HEK293 (cell line): ENCODE results near the gene NAPB.

Source experiments
- CTCF ChIA-PET: fragments of 350-600 bp; formaldehyde crosslinking; extraction: SDS; loops from one replicate; lab custom pipeline; 2021; ENCODE audit warnings: antibody characterized with exemption; lab: Yijun Ruan, JAX
- POLR2A ChIA-PET: fragments of 300-600 bp; formaldehyde crosslinking; extraction: SDS; loops from one replicate; lab custom pipeline; 2020; ENCODE audit warnings: antibody characterized with exemption, inconsistent platforms; lab: Yijun Ruan, JAX
- H3K27ac ChIP-seq: fragments of 200-500 bp; sonication (Bioruptor generic); 2 replicates; pipeline ENCODE4 v1.5.1; 2014; ENCODE audit warnings: low read depth, low read length, control low read depth, inconsistent platforms; ENCODE audit errors: extremely low read depth
- H3K36me3 ChIP-seq, 2 experiments: fragments of 200-500 bp in 1 of 2; sonication (Bioruptor generic) in 1 of 2; 1 replicate in 1 of 2; 2 replicates in 1 of 2; pipeline ENCODE4 v1.5.1; 2014 to 2017; ENCODE audit warnings: inconsistent platforms in 2 of 2, low read length in 2 of 2; ENCODE audit not compliant: control insufficient read depth in 2 of 2, insufficient read depth in 1 of 2
- H3K4me1 ChIP-seq: fragments of 200-500 bp; sonication (Bioruptor generic); 2 replicates; pipeline ENCODE4 v1.5.1; 2014; ENCODE audit warnings: mild to moderate bottlenecking, low read length, inconsistent platforms; ENCODE audit not compliant: control insufficient read depth, insufficient read depth
- H3K4me3 ChIP-seq: 2 replicates; pipeline ENCODE4 v1.5.1; 2011; ENCODE audit warnings: low read depth, mild to moderate bottlenecking, control low read depth, low read length, moderate library complexity
- H3K9me3 ChIP-seq: fragments of 200-500 bp; sonication (Bioruptor generic); 2 replicates; pipeline ENCODE4 v1.5.1; 2014; ENCODE audit warnings: low read depth, low read length, inconsistent platforms; ENCODE audit not compliant: control insufficient read depth, insufficient read depth
- BCL11B ChIP-seq: fragments of 450-650 bp; formaldehyde crosslinking; IDR thresholded peaks from 2 replicates; pipeline ENCODE4 v1.5.1; 2016; ENCODE audit warnings: low read depth, missing biosample characterization, missing genetic modification characterization
- SP3 ChIP-seq: fragments of 450-650 bp; formaldehyde crosslinking; IDR thresholded peaks from 2 replicates; pipeline ENCODE4 v1.5.1; 2016; ENCODE audit warnings: missing biosample characterization, missing genetic modification characterization
- TRIM28 ChIP-seq: IDR thresholded peaks from 2 replicates; pipeline ENCODE4 v1.6.1; 2011; ENCODE audit warnings: low read length, control low read depth, borderline replicate concordance
- ZBTB20 ChIP-seq: fragments of 450-650 bp; formaldehyde crosslinking; IDR thresholded peaks from 2 replicates; pipeline ENCODE4 v1.5.1; 2016; ENCODE audit warnings: missing biosample characterization, missing genetic modification characterization
- ZFHX2 ChIP-seq: fragments of 450-650 bp; formaldehyde crosslinking; conservative IDR thresholded peaks from 2 replicates; pipeline ENCODE4 v1.5.1; 2016; ENCODE audit warnings: missing biosample characterization, missing genetic modification characterization
- ZFP37 ChIP-seq: fragments of 450-650 bp; formaldehyde crosslinking; IDR thresholded peaks from 2 replicates; pipeline ENCODE4 v1.5.1; 2016; ENCODE audit warnings: missing biosample characterization, missing genetic modification characterization
- ZNF24 ChIP-seq: fragments of 450-650 bp; formaldehyde crosslinking; IDR thresholded peaks from 2 replicates; pipeline ENCODE4 v1.5.1; 2016; ENCODE audit warnings: missing biosample characterization, missing genetic modification characterization
- ZNF266 ChIP-seq: fragments of 450-650 bp; formaldehyde crosslinking; IDR thresholded peaks from 2 replicates; pipeline ENCODE4 v1.5.1; 2016; ENCODE audit warnings: missing biosample characterization, missing genetic modification characterization, low read depth
- ZNF292 ChIP-seq: fragments of 450-650 bp; formaldehyde crosslinking; IDR thresholded peaks from 2 replicates; pipeline ENCODE4 v1.5.1; 2016; ENCODE audit warnings: low read depth, missing biosample characterization, missing genetic modification characterization, borderline replicate concordance
- ZNF341 ChIP-seq: fragments of 450-650 bp; formaldehyde crosslinking; IDR thresholded peaks from 2 replicates; pipeline ENCODE4; 2016; ENCODE audit warnings: low read depth, missing biosample characterization, missing genetic modification characterization
- ZNF350 ChIP-seq: fragments of 450-650 bp; formaldehyde crosslinking; IDR thresholded peaks from 2 replicates; pipeline ENCODE4 v1.5.0; 2017; ENCODE audit warnings: missing biosample characterization, mild to moderate bottlenecking, missing genetic modification characterization
- ZNF544 ChIP-seq: fragments of 450-650 bp; formaldehyde crosslinking; IDR thresholded peaks from 2 replicates; pipeline ENCODE4 v1.5.0; 2017; ENCODE audit warnings: missing biosample characterization, missing genetic modification characterization
- ZNF548 ChIP-seq: fragments of 450-650 bp; formaldehyde crosslinking; IDR thresholded peaks from 2 replicates; pipeline ENCODE4 v1.5.1; 2016; ENCODE audit warnings: missing biosample characterization, missing genetic modification characterization
- ZNF560 ChIP-seq: fragments of 450-650 bp; formaldehyde crosslinking; IDR thresholded peaks from 2 replicates; pipeline ENCODE4 v1.5.1; 2017; ENCODE audit warnings: missing biosample characterization, missing genetic modification characterization, borderline replicate concordance
- ZNF664 ChIP-seq: fragments of 450-650 bp; formaldehyde crosslinking; IDR thresholded peaks from 2 replicates; pipeline ENCODE4 v1.5.1; 2016; ENCODE audit warnings: missing biosample characterization, missing genetic modification characterization
- ZNF777 ChIP-seq: fragments of 450-650 bp; formaldehyde crosslinking; IDR thresholded peaks from 2 replicates; pipeline ENCODE4 v1.5.1; 2017; ENCODE audit warnings: missing biosample characterization, missing genetic modification characterization, borderline replicate concordance
- ZNF791 ChIP-seq: fragments of 450-650 bp; formaldehyde crosslinking; IDR thresholded peaks from 2 replicates; pipeline ENCODE4 v1.5.1; 2016; ENCODE audit warnings: missing biosample characterization, missing genetic modification characterization
- TF ChIP-seq, protein P1 (sequence below): fragments of 450-650 bp; formaldehyde crosslinking; IDR thresholded peaks from 2 replicates; pipeline ENCODE4 v1.5.1; 2016; ENCODE audit warnings: missing biosample characterization, missing genetic modification characterization, low read depth
- TF ChIP-seq, protein P2 (sequence below): fragments of 450-650 bp; IDR thresholded peaks from 2 replicates; pipeline ENCODE4 v1.5.1; 2018; ENCODE audit warnings: missing biosample characterization, missing genetic modification characterization
- TF ChIP-seq, protein P3 (sequence below): fragments of 450-650 bp; formaldehyde crosslinking; IDR thresholded peaks from 2 replicates; pipeline ENCODE4 v1.5.1; 2016; ENCODE audit warnings: missing biosample characterization, missing genetic modification characterization
- TF ChIP-seq, protein P4 (sequence below): fragments of 450-650 bp; formaldehyde crosslinking; IDR thresholded peaks from 2 replicates; pipeline ENCODE4 v1.5.1; 2016; ENCODE audit warnings: missing biosample characterization, missing genetic modification characterization
- TF ChIP-seq, protein P5 (sequence below): fragments of 450-650 bp; formaldehyde crosslinking; IDR thresholded peaks from 2 replicates; pipeline ENCODE4 v1.5.1; 2016; ENCODE audit warnings: missing biosample characterization, missing genetic modification characterization
- TF ChIP-seq, protein P6 (sequence below): fragments of 450-650 bp; formaldehyde crosslinking; IDR thresholded peaks from 2 replicates; pipeline ENCODE4 v1.5.1; 2016; ENCODE audit warnings: missing biosample characterization, missing genetic modification characterization
- TF ChIP-seq, protein P7 (sequence below): fragments of 450-650 bp; formaldehyde crosslinking; IDR thresholded peaks from 2 replicates; pipeline ENCODE4 v1.5.1; 2016; ENCODE audit warnings: missing biosample characterization, missing genetic modification characterization

NAPB gene

DNA sequence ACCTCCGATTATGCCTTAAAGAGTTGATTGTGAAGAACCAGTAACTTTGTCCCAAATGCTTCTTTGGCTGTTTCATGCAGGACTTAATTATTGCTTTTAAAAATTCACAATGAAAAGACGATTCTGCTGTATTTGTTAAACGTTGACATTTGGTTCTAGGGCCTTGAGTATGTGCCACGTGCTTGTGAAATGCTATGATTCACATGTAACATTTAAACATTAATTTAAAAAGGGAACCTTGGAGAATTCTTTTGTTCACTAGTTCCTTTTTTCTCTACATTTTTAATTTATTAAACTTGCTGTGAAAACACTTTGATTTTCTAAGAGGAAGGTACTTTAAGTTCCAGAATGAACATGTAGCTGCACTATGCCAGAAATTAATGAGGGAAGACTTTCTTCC, 49.8 kb downstream of the NAPB start (continued):
- TF ChIP-seq, protein P1, sequence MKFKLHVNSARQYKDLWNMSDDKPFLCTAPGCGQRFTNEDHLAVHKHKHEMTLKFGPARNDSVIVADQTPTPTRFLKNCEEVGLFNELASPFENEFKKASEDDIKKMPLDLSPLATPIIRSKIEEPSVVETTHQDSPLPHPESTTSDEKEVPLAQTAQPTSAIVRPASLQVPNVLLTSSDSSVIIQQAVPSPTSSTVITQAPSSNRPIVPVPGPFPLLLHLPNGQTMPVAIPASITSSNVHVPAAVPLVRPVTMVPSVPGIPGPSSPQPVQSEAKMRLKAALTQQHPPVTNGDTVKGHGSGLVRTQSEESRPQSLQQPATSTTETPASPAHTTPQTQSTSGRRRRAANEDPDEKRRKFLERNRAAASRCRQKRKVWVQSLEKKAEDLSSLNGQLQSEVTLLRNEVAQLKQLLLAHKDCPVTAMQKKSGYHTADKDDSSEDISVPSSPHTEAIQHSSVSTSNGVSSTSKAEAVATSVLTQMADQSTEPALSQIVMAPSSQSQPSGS (tag by site-specific recombination) = no peak
- TF ChIP-seq, protein P2, sequence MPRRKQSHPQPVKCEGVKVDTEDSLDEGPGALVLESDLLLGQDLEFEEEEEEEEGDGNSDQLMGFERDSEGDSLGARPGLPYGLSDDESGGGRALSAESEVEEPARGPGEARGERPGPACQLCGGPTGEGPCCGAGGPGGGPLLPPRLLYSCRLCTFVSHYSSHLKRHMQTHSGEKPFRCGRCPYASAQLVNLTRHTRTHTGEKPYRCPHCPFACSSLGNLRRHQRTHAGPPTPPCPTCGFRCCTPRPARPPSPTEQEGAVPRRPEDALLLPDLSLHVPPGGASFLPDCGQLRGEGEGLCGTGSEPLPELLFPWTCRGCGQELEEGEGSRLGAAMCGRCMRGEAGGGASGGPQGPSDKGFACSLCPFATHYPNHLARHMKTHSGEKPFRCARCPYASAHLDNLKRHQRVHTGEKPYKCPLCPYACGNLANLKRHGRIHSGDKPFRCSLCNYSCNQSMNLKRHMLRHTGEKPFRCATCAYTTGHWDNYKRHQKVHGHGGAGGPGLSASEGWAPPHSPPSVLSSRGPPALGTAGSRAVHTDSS (tag by site-specific recombination) = no peak
- TF ChIP-seq ZNF24 (tag by site-specific recombination) (no peak), TRIM28 (no peak), ZNF777 (no peak), SP3 (tag by site-specific recombination) (no peak), ZNF544 (tag by site-specific recombination) (no peak), ZNF664 (tag by site-specific recombination) (no peak)
- TF ChIP-seq, protein P3, sequence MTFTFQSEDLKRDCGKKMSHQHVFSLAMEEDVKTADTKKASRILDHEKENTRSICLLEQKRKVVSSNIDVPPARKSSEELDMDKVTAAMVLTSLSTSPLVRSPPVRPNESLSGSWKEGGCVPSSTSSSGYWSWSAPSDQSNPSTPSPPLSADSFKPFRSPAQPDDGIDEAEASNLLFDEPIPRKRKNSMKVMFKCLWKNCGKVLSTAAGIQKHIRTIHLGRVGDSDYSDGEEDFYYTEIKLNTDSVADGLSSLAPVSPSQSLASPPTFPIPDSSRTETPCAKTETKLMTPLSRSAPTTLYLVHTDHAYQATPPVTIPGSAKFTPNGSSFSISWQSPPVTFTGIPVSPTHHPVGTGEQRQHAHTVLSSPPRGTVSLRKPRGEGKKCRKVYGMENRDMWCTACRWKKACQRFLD (tag by site-specific recombination) = no peak

DNA sequence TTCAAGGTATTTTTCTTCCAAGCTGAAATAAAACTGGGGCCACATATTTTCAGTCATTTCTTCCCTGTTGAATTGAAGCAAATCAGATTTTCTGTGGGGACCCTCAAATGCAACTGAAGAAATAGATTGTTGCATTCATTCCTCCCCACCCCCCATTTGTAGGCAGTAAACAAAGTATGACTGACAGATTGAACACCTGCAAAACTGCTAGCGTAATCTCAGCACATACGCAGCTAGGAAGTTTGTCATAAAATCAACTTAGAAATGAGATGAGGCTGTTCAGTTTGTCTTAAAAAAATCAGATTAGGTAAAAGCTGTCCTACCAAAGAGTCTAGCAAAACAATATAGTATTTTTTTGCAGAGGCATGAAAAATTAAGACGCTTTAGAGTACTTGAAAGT, 50.4 kb downstream of the NAPB start:
- no peak for TF ChIP-seq ZNF560 (tag by site-specific recombination)
- TF ChIP-seq, protein P4, sequence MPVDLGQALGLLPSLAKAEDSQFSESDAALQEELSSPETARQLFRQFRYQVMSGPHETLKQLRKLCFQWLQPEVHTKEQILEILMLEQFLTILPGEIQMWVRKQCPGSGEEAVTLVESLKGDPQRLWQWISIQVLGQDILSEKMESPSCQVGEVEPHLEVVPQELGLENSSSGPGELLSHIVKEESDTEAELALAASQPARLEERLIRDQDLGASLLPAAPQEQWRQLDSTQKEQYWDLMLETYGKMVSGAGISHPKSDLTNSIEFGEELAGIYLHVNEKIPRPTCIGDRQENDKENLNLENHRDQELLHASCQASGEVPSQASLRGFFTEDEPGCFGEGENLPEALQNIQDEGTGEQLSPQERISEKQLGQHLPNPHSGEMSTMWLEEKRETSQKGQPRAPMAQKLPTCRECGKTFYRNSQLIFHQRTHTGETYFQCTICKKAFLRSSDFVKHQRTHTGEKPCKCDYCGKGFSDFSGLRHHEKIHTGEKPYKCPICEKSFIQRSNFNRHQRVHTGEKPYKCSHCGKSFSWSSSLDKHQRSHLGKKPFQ = no peak
- TF ChIP-seq ZNF350 (tag by site-specific recombination) = no peak
- TF ChIP-seq ZNF664 (tag by site-specific recombination) = no peak
- TF ChIP-seq, all 188 proteins: peak for 0
- Histone ChIP-seq H3K9me3 (no peaks in the 10 kb centered on the region; the same call in 1 of the 2 replicates), H3K4me1 (peaks cover 1% of the 10 kb centered on the region; the same call in 1 of the 2 replicates), H3K4me3 (no peak overlapping the region), H3K27ac (no peak overlapping the region), H3K36me3 (peaks cover 5 to 96% of the 10 kb centered on the region in 2 experiments)
- ChIA-PET POLR2A (interaction anchor here (0.7 kb wide), 1 partner anchor 10 kb away, joined by 4 read pairs; no protein-coding TSS in a partner anchor), CTCF (no interaction called here)

DNA sequence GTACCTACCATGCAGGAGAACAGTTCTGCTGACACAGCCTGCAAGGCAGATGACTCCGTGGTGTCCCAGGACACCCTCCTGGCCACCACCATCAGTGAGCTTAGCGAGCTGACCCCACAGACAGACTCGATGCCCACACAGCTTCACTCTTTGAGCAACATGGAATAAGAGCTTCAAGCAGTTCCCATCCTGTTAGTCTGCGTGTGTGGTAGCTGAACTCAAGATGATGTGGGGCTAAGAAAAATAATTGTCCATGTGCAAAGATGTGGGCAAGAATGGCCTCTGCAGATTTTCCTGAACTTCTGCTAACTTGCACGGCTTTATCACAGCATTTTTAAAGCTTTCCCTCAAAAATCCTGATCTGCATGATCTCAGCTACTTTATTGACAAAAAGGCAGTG, 51.0 kb downstream of the NAPB start:
- no peak overlapping the region for H3K27ac ChIP-seq
- CTCF ChIA-PET = interaction anchor here (0.6 kb wide), 1 partner anchor 76 kb away, joined by 3 read pairs; no protein-coding TSS in a partner anchor
- H3K4me1 ChIP-seq = peaks cover 2% of the 10 kb centered on the region; the same call in 1 of the 2 replicates
- POLR2A ChIA-PET = interaction anchor here (0.7 to 0.8 kb wide), 2 partner anchors 10 to 51 kb away, joined by 4 to 5 read pairs; partner anchors contain the start of gene NAPB
- H3K4me3 ChIP-seq = no peak overlapping the region
- H3K9me3 ChIP-seq = no peaks in the 10 kb centered on the region
- peaks cover under 1 to 96% of the 10 kb centered on the region in 2 experiments for H3K36me3 ChIP-seq
- TF ChIP-seq ZNF341 (tag by site-specific recombination) (no peak), ZFHX2 (tag by site-specific recombination) (no peak), ZBTB20 (tag by site-specific recombination) (no peak), ZNF292 (tag by site-specific recombination) (no peak), ZNF548 (no peak), ZNF791 (tag by site-specific recombination) (no peak), ZNF266 (tag by site-specific recombination) (no peak), BCL11B (tag by site-specific recombination) (no peak), ZFP37 (tag by site-specific recombination) (no peak)
- TF ChIP-seq, protein P5, sequence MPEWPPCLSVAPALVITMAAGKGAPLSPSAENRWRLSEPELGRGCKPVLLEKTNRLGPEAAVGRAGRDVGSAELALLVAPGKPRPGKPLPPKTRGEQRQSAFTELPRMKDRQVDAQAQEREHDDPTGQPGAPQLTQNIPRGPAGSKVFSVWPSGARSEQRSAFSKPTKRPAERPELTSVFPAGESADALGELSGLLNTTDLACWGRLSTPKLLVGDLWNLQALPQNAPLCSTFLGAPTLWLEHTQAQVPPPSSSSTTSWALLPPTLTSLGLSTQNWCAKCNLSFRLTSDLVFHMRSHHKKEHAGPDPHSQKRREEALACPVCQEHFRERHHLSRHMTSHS (tag by site-specific recombination) = no peak
- TF ChIP-seq, protein P6, sequence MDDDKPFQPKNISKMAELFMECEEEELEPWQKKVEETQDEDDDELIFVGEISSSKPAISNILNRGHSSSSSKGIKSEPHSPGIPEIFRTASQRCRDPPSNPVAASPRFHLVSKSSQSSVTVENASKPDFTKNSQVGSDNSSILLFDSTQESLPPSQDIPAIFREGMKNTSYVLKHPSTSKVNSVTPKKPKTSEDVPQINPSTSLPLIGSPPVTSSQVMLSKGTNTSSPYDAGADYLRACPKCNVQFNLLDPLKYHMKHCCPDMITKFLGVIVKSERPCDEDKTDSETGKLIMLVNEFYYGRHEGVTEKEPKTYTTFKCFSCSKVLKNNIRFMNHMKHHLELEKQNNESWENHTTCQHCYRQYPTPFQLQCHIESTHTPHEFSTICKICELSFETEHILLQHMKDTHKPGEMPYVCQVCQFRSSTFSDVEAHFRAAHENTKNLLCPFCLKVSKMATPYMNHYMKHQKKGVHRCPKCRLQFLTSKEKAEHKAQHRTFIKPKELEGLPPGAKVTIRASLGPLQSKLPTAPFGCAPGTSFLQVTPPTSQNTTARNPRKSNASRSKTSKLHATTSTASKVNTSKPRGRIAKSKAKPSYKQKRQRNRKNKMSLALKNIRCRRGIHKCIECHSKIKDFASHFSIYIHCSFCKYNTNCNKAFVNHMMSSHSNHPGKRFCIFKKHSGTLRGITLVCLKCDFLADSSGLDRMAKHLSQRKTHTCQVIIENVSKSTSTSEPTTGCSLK = no peak
- TF ChIP-seq, protein P7, sequence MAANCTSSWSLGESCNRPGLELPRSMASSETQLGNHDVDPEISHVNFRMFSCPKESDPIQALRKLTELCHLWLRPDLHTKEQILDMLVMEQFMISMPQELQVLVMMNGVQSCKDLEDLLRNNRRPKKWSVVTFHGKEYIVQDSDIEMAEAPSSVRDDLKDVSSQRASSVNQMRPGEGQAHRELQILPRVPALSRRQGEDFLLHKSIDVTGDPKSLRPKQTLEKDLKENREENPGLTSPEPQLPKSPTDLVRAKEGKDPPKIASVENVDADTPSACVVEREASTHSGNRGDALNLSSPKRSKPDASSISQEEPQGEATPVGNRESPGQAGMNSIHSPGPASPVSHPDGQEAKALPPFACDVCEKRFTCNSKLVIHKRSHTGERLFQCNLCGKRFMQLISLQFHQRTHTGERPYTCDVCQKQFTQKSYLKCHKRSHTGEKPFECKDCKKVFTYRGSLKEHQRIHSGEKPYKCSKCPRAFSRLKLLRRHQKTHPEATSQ (tag by site-specific recombination) = no peak
